ENCODE results near the gene FIBIN.

Gene FIBIN

DNA sequence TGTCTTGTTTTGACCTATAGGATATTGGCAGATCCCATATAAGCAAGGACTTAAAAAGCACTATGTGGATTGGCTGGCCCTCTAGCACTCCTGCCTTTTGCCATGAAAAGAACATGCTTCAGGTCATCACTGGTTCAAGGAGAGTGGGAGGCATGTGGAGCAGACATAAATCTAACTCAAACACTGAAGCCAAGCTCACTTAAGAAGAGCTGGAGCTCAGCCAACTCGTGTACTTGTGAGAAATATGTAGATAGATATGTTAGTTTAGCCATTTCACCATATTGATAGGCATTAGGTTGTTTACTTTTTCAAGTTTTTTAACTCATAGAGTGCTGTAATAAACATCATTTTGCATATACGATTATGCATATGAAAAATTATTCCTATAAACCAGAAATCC lies 26.8 kb downstream of the FIBIN start:
- no peak overlapping the region for H3K4me3 ChIP-seq (ENCODE audit: low read depth, low read length)
- no peak for TF ChIP-seq MAX (IDR thresholded peaks at IDR 0.05; ENCODE audit: low read depth, low read length)
- TF ChIP-seq MYC (IDR thresholded peaks at IDR 0.05; ENCODE audit: low read depth, low read length) = no peak
- no peak for TF ChIP-seq POLR2A (IDR thresholded peaks at IDR 0.05; ENCODE audit: extremely low read depth, insufficient read length)
- TF ChIP-seq, protein P1, sequence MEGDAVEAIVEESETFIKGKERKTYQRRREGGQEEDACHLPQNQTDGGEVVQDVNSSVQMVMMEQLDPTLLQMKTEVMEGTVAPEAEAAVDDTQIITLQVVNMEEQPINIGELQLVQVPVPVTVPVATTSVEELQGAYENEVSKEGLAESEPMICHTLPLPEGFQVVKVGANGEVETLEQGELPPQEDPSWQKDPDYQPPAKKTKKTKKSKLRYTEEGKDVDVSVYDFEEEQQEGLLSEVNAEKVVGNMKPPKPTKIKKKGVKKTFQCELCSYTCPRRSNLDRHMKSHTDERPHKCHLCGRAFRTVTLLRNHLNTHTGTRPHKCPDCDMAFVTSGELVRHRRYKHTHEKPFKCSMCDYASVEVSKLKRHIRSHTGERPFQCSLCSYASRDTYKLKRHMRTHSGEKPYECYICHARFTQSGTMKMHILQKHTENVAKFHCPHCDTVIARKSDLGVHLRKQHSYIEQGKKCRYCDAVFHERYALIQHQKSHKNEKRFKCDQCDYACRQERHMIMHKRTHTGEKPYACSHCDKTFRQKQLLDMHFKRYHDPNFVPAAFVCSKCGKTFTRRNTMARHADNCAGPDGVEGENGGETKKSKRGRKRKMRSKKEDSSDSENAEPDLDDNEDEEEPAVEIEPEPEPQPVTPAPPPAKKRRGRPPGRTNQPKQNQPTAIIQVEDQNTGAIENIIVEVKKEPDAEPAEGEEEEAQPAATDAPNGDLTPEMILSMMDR (IDR thresholded peaks at IDR 0.05; ENCODE audit: low read depth, low read length) = no peak
- no peak for DNase-seq (ENCODE audit: low read depth)

DNA sequence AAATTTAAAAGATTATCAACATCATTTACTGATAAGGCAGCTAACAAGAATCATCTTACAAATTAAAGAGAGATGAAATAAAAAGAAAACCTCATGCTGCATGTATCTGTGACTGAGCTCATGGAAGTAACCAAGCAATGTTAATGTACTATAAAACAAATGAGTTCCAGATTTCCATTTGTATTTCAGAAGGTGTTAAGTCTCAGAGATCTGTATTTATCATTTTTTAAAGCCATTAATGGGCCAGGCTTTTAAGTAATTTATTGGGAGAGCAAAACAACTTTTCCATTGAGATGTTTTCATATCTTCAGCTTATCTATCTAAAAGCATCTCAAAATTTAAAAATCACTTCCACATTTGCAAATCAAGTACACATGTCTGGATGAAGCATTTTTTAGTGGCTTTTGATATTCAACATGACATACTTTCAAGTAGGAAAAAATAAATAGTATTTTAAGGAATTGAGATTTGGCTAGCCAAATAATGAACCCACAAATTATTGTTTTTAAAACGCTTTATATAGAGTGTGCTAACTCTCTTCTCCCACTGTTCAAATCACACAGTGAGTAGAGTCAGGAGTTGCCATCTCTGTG lies 28.8 kb downstream of the FIBIN start:
- no peak for DNase-seq (ENCODE audit: low read depth)
- TF ChIP-seq POLR2A (IDR thresholded peaks at IDR 0.05; ENCODE audit: extremely low read depth, insufficient read length) = no peak
- no peak for TF ChIP-seq MAX (IDR thresholded peaks at IDR 0.05; ENCODE audit: low read depth, low read length)
- TF ChIP-seq, protein P1 (IDR thresholded peaks at IDR 0.05; ENCODE audit: low read depth, low read length) = no peak
- no peak for TF ChIP-seq MYC (IDR thresholded peaks at IDR 0.05; ENCODE audit: low read depth, low read length)
- H3K4me3 ChIP-seq (ENCODE audit: low read depth, low read length) = no peak overlapping the region

GRCh38 chr11:27024865-27025264 lies 31.0 kb downstream of the FIBIN start:
- TF ChIP-seq MAX (IDR thresholded peaks at IDR 0.05; ENCODE audit: low read depth, low read length) (no peak), POLR2A (IDR thresholded peaks at IDR 0.05; ENCODE audit: extremely low read depth, insufficient read length) (no peak), MYC (IDR thresholded peaks at IDR 0.05; ENCODE audit: low read depth, low read length) (no peak)
- TF ChIP-seq, protein P1 (IDR thresholded peaks at IDR 0.05; ENCODE audit: low read depth, low read length) = no peak
- DNase-seq (ENCODE audit: low read depth) = no peak
- no peak overlapping the region for H3K4me3 ChIP-seq (ENCODE audit: low read depth, low read length)

DNA sequence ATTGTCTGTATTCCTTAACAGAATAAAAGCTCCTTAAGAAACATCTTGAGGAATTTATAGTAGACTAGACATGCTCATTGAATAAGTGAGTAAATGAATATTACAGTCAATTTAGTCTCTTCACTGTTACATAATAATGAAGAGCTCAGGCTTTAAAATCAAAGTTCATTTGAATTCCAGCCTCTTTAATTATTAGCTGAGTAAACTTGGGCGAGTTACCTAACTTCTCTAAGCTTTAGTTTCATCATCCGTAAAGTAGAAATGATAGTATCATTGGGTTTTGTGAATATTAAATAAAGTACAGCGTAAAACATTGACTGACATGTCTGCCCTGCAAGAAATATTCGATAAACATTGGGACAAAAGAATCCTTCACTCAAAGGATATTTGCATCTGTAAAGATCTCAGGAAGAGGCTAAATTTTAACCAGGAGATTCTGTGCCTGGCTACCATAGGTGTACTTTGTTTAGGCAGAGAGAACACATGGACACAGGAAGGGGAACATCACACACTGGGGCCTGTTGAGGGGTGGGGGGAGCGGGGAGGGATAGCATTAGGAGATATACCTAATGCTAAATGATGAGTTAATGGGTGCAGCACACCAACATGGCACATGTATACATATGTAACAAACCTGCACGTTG lies 31.5 kb downstream of the FIBIN start:
- TF ChIP-seq MYC (IDR thresholded peaks at IDR 0.05; ENCODE audit: low read depth, low read length) (no peak), POLR2A (IDR thresholded peaks at IDR 0.05; ENCODE audit: extremely low read depth, insufficient read length) (no peak), MAX (IDR thresholded peaks at IDR 0.05; ENCODE audit: low read depth, low read length) (no peak)
- TF ChIP-seq, protein P1 (IDR thresholded peaks at IDR 0.05; ENCODE audit: low read depth, low read length) = no peak
- no peak overlapping the region for H3K4me3 ChIP-seq (ENCODE audit: low read depth, low read length)
- DNase-seq (ENCODE audit: low read depth) = no peak

- DNase-seq (ENCODE audit: low read depth) = no peak
- no peak overlapping the region for H3K4me3 ChIP-seq (ENCODE audit: low read depth, low read length)
- TF ChIP-seq MYC (IDR thresholded peaks at IDR 0.05; ENCODE audit: low read depth, low read length) (no peak), POLR2A (IDR thresholded peaks at IDR 0.05; ENCODE audit: extremely low read depth, insufficient read length) (no peak), MAX (IDR thresholded peaks at IDR 0.05; ENCODE audit: low read depth, low read length) (no peak)
- TF ChIP-seq, protein P1 (IDR thresholded peaks at IDR 0.05; ENCODE audit: low read depth, low read length) = no peak
Measured at GRCh38 chr11:27025957-27026733, 32.2 kb downstream of the FIBIN start.
